SJSA1 (cell line): ENCODE measurements around the gene PDZRN3. TPM values are rescaled to one million over a fixed set of nuclear protein-coding genes. Genes with fewer than 3 reads are reported as not detected.

Experiments used
- DNase-seq, 2 experiments: peaks; one replicate each; pipeline ENCODE4 v3.0.0-alpha.2; 2015 to 2020; ENCODE audit warnings: low spot score in 2 of 2, low read depth in 1 of 2
- H3K27ac ChIP-seq: fragments of 250-450 bp; sonication (Bioruptor Pico); 2 replicates; pipeline ENCODE4 v1.5.1; 2020; ENCODE audit warnings: mild to moderate bottlenecking, moderate library complexity
- H3K27me3 ChIP-seq: fragments of 250-450 bp; sonication (Bioruptor Pico); replicated peaks from 2 replicates; pipeline ENCODE4 v1.5.1; 2020; ENCODE audit warnings: mild to moderate bottlenecking, moderate library complexity
- H3K36me3 ChIP-seq: fragments of 250-450 bp; sonication (Bioruptor Pico); 2 replicates; pipeline ENCODE4 v1.5.1; 2020; ENCODE audit warnings: mild to moderate bottlenecking
- H3K4me1 ChIP-seq: fragments of 250-450 bp; sonication (Bioruptor Pico); replicated peaks from 2 replicates; pipeline ENCODE4 v1.6.1; 2021; ENCODE audit warnings: mild to moderate bottlenecking
- H3K4me3 ChIP-seq: fragments of 250-450 bp; sonication (Bioruptor Pico); 2 replicates; pipeline ENCODE4 v1.5.1; 2020; ENCODE audit warnings: mild to moderate bottlenecking
- H3K9me3 ChIP-seq: fragments of 250-450 bp; sonication (Bioruptor Pico); replicated peaks from 2 replicates; pipeline ENCODE4 v1.5.1; 2020; ENCODE audit warnings: mild to moderate bottlenecking
- total RNA-seq: library from RNA; depleted of rRNA; stranded (reverse); fragments of >200 nt; shearing (Covaris generic); gene quantifications from 2 replicates; pipeline ENCODE4 v1.2.3, GENCODE V29; 2014

Gene PDZRN3
- total RNA-seq, 1 experiment from 2014 or later = 0.68 TPM

DNA sequence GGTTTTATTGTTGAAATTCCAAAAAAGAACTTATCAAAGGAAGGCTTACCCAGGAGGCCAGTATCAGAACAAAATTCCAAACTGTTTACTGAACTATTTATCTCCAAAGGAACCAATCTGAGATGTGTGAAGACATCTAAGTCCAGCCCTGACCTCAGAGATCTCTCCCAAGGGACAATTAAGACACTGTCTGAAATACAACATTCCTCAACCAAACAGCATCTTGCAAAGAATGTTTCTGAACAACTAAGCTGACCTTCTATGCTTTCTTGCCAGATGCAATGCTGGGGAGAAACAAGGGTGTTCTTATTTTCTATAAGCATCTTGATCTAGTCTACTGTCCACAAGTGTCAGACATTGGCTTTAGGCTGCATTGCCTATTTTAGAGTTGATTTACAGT lies 13.6 kb downstream of the PDZRN3 start:
- DNase-seq = no peak
- Histone ChIP-seq H3K4me3 (no peak overlapping the region), H3K4me1 (no peaks in the 10 kb centered on the region), H3K27ac (no peak overlapping the region), H3K27me3 (no peaks in the 10 kb centered on the region), H3K9me3 (no peaks in the 10 kb centered on the region), H3K36me3 (no peaks in the 10 kb centered on the region)

DNA sequence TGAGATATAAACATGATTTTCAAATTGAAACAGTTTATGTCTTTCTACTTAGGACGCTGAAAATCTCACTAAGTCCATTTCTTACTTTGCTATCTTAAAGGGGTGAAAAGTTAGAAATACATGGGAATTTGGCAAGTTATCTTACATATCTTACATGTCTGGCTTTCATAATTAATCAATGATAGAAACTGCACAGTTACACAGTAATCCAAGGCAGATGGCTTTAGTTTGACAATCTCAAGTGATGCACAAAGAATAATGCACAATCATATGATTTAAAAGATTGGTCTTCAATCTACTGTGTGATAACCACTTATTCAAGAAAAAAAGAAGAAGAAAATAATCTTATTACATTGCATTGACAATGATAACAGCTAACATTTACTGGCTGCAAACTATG lies 14.2 kb downstream of the PDZRN3 start:
- no peaks in the 10 kb centered on the region for H3K4me1 ChIP-seq
- DNase-seq = no peak
- no peak overlapping the region for H3K4me3 ChIP-seq
- no peaks in the 10 kb centered on the region for H3K27me3 ChIP-seq
- no peak overlapping the region for H3K27ac ChIP-seq
- no peaks in the 10 kb centered on the region for H3K9me3 ChIP-seq
- H3K36me3 ChIP-seq = no peaks in the 10 kb centered on the region

DNA sequence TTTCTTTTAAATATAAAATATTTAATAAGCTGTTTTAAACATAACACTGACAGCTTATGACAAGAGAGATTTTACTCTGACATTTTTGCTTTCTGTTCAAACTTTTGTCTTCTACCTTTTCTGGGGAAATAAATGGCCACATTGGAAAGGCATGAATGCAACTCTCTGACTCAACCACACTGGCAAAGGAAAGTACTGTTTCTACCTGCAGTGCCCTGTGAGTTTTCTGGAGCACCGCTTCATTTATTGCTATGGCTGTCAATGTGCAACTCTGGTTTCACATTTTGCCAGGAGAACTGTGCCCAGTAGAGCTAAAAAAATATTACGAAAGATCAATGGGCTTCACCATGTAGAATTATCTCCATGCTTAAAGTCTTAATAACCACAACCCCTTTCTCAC lies 15.1 kb downstream of the PDZRN3 start:
- DNase-seq = no peak
- Histone ChIP-seq H3K27ac (no peak overlapping the region), H3K36me3 (no peaks in the 10 kb centered on the region), H3K4me3 (no peak overlapping the region), H3K27me3 (no peaks in the 10 kb centered on the region), H3K9me3 (no peaks in the 10 kb centered on the region), H3K4me1 (no peaks in the 10 kb centered on the region)

DNA sequence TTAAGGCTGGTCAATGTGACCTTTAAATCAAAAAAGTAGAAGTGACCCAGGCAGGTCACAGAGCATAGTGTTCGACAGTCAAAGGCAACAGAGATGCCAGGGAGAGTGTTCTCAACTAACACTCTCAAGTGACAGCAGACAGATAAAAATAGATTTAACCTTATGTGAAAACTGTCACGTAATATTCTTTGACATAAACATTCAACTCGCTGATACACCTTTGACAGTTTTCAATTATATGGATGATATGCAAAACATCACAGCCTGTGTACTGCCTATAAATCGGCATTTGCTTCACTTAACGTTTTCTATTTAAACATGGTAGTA lies 15.5 kb downstream of the PDZRN3 start:
- Histone ChIP-seq H3K4me1 (no peaks in the 10 kb centered on the region), H3K36me3 (no peaks in the 10 kb centered on the region), H3K27ac (no peak overlapping the region), H3K27me3 (no peaks in the 10 kb centered on the region), H3K9me3 (no peaks in the 10 kb centered on the region), H3K4me3 (no peak overlapping the region)
- no peak for DNase-seq

DNA sequence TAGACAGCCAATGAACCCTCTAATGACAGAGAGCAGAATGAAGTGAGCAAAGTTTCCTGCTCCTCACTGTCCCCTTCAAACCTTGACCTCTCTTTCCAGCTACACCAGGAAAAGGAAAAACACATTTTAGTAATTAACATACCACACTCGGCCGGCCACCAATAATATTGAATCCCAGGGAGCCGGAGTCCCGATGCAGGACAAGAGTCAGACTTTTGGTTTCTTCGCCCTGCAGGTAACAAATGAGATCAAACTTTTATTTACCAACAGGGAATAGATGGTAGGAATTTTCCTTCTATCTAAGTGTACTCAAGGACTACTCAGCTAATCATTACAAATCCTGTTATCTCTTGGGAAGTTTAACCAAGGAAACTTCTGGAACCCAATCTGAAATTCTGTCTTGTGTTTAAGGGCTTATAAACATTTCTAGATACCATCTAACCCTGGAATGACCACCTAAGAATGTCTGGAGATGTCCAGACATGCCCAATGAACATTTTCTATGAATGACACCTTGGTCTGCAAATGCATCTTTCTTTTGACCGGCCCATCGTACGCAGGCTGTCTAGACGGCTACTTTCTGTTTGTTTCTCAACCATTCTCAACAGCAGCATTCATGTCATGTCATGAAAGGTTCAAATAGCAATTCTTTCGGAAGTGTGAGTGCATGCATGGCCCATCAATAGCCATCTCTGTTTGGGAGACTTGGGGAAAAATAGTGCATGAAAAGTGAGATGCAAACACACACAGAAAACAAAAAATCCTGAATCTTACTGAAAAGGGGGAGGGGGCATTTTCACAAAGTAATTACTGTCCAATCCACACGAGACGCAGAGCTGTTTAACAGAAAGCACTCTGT lies 16.1 kb downstream of the PDZRN3 start:
- no peak overlapping the region for H3K4me3 ChIP-seq
- no peaks in the 10 kb centered on the region for H3K4me1 ChIP-seq
- DNase-seq = no peak
- no peaks in the 10 kb centered on the region for H3K9me3 ChIP-seq
- no peak overlapping the region for H3K27ac ChIP-seq
- H3K27me3 ChIP-seq = no peaks in the 10 kb centered on the region
- H3K36me3 ChIP-seq = no peaks in the 10 kb centered on the region

DNA sequence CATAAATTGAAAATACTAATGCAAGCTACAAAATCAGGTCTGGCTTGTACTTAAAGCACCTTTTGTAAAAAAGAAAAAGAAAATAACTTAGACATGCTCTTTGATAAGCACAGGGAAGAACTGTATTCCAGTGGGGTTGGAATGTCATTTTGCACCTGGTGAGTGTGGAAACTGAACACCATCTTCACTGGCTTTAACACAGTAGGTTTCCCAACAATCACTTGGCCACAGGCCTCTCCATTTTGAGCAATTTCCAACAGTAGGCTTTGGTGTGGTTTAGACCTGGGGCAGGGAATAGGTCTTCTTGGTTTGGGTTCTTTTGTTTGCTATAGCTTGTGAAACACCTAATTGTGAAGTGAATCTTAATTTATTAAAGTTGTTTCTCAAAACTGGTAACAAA lies 18.9 kb downstream of the PDZRN3 start:
- Histone ChIP-seq H3K27me3 (no peaks in the 10 kb centered on the region), H3K27ac (no peak overlapping the region), H3K36me3 (no peaks in the 10 kb centered on the region), H3K4me1 (no peaks in the 10 kb centered on the region), H3K4me3 (no peak overlapping the region), H3K9me3 (no peaks in the 10 kb centered on the region)
- DNase-seq = no peak

DNA sequence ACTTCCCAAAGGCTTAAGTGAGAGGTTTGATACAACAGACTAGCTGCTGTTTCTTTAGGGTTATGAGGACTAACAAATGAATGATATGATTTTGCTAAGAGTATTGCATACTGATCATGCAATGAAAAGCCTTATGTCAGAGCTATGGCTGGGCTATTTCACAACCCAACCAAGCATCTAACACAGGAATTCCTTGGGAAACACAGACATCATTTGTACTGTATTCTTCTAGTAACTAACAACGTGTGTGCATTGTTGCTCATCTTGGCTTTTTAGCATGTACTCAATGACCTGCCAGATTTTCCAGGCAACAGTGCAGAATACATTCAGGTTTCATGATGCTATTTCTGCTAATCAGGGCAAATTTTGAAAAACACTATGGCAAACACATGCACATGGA lies 19.3 kb downstream of the PDZRN3 start:
- H3K27me3 ChIP-seq = no peaks in the 10 kb centered on the region
- H3K4me1 ChIP-seq = no peaks in the 10 kb centered on the region
- H3K4me3 ChIP-seq = no peak overlapping the region
- H3K27ac ChIP-seq = no peak overlapping the region
- no peaks in the 10 kb centered on the region for H3K36me3 ChIP-seq
- DNase-seq = no peak
- H3K9me3 ChIP-seq = no peaks in the 10 kb centered on the region

DNA sequence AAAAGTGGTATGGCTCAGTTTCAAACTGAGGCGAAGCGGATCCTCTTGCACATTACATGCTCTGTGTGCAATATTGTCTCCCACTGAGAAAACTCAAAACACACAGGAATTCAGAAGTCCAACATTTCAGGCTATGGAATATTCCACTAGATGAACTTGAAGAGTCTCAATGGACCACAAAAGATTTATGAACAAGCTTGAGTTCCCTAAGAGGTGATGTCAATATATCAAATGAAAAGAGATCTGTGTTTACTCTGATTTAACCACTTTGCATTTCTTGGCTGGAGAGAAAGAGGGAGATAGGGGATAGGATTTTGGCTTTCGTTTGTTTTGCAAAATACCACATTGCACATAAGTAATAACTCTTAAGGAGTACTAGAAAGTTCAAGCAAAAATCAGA lies 20.3 kb downstream of the PDZRN3 start:
- no peak for DNase-seq
- H3K9me3 ChIP-seq = no peaks in the 10 kb centered on the region
- no peak overlapping the region for H3K4me3 ChIP-seq
- no peaks in the 10 kb centered on the region for H3K36me3 ChIP-seq
- H3K27me3 ChIP-seq = no peaks in the 10 kb centered on the region
- no peak overlapping the region for H3K27ac ChIP-seq
- H3K4me1 ChIP-seq = no peaks in the 10 kb centered on the region

DNA sequence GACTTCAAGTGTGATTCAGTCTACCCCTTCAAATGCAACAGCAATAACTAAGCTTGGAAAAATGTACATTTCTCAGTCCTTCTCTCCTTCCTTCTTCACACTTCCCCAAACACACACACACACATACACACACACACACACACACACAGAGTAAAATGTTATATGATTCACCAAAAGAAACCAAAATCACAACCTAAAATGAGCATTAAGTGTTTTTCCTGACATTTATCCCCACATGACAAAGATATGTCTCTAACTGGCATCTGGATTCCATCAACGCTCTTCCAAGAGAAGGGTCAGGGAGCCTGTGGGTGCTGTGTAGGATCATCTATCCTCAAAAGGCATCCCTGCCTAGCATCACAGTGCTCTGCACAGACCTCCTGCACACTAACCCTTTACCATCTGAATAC lies 21.0 kb downstream of the PDZRN3 start:
- no peak for DNase-seq
- H3K27me3 ChIP-seq = no peaks in the 10 kb centered on the region
- no peak overlapping the region for H3K4me3 ChIP-seq
- no peaks in the 10 kb centered on the region for H3K4me1 ChIP-seq
- no peaks in the 10 kb centered on the region for H3K36me3 ChIP-seq
- no peak overlapping the region for H3K27ac ChIP-seq
- no peaks in the 10 kb centered on the region for H3K9me3 ChIP-seq

DNA sequence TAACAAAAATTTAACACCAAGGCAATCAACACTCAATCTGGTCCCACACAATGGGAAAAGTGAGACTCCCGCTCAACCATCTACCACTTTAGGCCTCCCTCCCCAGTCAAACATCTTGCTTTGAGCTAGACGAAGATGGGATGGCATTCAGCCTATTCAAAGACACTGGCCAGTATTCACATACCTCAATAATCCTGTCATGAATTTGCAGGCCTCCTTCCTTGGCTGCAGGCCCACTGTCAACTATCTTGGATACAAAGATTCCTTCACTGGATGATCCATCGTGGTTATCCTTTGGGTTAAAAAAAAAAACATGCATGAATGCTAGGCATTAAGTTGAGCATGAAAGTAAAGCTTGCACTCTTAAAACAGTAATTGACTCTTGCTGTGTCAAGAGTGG lies 22.6 kb downstream of the PDZRN3 start:
- Histone ChIP-seq H3K36me3 (no peaks in the 10 kb centered on the region), H3K4me1 (no peaks in the 10 kb centered on the region), H3K9me3 (no peaks in the 10 kb centered on the region), H3K27ac (no peak overlapping the region), H3K4me3 (no peak overlapping the region), H3K27me3 (no peaks in the 10 kb centered on the region)
- DNase-seq = peak in 1 of 2 experiments; percentile 4

DNA sequence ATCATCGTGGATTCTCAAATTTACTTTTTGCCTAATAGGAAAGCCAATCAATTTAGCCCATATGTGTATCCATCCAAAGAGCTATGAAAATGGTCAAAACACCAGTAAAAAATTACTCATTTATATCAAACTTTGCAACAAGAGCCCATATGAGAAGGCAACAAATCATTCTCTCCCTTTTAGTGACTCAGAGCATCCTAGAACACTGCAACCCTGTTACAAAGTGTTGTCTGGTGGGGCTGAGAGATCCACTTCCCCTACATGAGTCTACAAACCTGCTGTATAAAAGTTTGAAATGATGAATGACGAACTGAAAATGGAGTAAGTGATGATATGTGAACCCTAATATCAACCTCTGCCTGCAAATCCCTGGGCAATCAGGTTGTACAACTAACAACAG lies 23.3 kb downstream of the PDZRN3 start:
- Histone ChIP-seq H3K9me3 (no peaks in the 10 kb centered on the region), H3K36me3 (no peaks in the 10 kb centered on the region), H3K4me3 (no peak overlapping the region), H3K4me1 (no peaks in the 10 kb centered on the region), H3K27ac (no peak overlapping the region), H3K27me3 (no peaks in the 10 kb centered on the region)
- no peak for DNase-seq

DNA sequence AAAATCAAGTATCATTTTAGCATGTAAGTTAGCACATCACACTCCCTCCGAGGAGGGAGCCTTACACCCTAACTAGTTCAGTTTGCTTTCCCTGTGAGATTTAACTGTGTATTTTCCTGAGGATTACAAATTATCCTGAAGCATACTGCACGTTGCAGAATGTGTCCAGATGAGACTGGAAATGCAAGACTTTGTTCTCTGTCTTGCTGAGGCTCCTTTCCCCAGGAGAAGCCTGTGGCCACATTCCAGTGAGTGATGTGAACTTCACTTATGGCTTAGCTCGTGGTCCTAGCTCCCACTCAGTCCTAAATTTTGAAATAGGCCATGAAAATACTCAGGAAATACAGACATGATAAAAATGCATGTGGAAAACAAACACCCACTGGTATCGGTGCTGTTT lies 23.7 kb downstream of the PDZRN3 start:
- Histone ChIP-seq H3K36me3 (no peaks in the 10 kb centered on the region), H3K27me3 (no peaks in the 10 kb centered on the region), H3K4me3 (no peak overlapping the region), H3K4me1 (no peaks in the 10 kb centered on the region), H3K9me3 (no peaks in the 10 kb centered on the region), H3K27ac (no peak overlapping the region)
- no peak for DNase-seq

DNA sequence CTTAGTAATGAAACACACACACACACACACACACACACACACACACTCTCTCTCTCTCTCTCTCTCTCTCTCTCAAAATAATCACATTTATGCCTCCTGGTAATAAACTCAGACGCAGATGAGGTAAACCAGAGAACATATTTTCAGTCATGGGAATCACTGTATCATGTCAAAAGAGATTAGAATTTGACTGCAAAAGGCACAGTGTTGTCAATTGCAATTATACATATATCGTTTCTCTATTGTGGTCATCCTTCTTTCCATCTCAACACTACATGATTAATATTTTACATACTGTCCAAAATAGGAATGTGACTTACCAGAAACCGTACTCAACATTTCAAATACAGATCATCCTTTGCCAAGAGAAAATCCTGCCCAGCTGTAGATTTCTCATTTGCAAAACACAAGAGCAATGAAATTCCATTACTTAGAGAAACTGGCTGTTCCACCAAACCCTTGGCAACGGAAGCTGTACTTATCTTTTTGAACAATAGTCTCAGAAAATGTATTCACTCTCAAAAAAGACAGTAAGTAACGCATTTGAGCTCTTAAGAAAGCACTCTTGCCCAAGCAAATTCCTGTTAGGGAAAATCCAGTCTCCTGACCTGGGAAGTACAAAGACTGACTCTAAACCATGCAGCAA lies 24.3 kb downstream of the PDZRN3 start:
- Histone ChIP-seq H3K4me1 (no peaks in the 10 kb centered on the region), H3K9me3 (no peaks in the 10 kb centered on the region), H3K36me3 (no peaks in the 10 kb centered on the region), H3K4me3 (no peak overlapping the region), H3K27ac (no peak overlapping the region), H3K27me3 (no peaks in the 10 kb centered on the region)
- no peak for DNase-seq

DNA sequence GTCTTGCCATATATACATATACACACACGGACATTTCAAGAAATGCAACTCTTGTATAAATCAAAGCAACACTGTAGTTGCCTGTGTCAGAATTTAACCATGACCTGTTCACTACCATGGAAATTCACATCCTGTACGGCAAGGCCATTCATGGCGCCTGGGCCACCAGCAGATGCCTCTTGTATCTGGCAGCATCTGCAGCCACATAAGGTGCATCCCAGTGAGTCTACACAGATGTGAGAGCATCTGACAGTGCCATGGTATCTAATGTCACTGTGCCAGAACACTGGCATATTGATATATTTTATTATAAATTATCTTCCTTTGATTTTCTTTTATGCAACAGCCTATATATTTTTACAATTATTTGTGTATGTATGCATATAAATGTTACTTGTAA lies 25.1 kb downstream of the PDZRN3 start:
- H3K27ac ChIP-seq = no peak overlapping the region
- no peaks in the 10 kb centered on the region for H3K9me3 ChIP-seq
- no peaks in the 10 kb centered on the region for H3K4me1 ChIP-seq

DNA sequence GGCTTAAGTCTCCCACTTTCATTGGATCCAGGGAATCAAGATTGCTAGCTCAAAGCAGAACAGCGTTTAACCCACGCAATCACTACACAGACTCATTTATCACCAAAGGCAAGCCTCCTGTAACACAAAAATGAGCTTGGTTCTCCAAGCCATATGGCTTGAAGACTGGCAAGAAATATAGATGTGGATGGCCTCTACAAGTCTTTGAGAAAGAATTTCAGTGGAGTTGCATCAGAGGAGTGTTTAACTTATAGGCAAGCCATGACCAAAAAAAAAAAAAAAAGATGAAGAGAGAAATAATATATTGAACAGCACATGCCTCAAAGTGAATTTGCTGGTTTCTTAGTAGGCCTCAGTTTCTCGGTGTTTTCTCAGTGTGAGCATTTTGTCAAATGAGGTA lies 27.3 kb downstream of the PDZRN3 start:
- Histone ChIP-seq H3K9me3 (no peaks in the 10 kb centered on the region), H3K36me3 (no peaks in the 10 kb centered on the region), H3K4me3 (no peak overlapping the region), H3K27ac (no peak overlapping the region), H3K4me1 (no peaks in the 10 kb centered on the region), H3K27me3 (no peaks in the 10 kb centered on the region)
- no peak for DNase-seq

More for the DNA sequence above, 25.1 kb downstream of the PDZRN3 start:
- DNase-seq = no peak
- no peaks in the 10 kb centered on the region for H3K27me3 ChIP-seq
- H3K36me3 ChIP-seq = no peaks in the 10 kb centered on the region
- H3K4me3 ChIP-seq = no peak overlapping the region
